Measurements from ENCODE around the gene SLC5A8.

The SLC5A8 gene, protein sequence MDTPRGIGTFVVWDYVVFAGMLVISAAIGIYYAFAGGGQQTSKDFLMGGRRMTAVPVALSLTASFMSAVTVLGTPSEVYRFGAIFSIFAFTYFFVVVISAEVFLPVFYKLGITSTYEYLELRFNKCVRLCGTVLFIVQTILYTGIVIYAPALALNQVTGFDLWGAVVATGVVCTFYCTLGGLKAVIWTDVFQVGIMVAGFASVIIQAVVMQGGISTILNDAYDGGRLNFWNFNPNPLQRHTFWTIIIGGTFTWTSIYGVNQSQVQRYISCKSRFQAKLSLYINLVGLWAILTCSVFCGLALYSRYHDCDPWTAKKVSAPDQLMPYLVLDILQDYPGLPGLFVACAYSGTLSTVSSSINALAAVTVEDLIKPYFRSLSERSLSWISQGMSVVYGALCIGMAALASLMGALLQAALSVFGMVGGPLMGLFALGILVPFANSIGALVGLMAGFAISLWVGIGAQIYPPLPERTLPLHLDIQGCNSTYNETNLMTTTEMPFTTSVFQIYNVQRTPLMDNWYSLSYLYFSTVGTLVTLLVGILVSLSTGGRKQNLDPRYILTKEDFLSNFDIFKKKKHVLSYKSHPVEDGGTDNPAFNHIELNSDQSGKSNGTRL

DNA sequence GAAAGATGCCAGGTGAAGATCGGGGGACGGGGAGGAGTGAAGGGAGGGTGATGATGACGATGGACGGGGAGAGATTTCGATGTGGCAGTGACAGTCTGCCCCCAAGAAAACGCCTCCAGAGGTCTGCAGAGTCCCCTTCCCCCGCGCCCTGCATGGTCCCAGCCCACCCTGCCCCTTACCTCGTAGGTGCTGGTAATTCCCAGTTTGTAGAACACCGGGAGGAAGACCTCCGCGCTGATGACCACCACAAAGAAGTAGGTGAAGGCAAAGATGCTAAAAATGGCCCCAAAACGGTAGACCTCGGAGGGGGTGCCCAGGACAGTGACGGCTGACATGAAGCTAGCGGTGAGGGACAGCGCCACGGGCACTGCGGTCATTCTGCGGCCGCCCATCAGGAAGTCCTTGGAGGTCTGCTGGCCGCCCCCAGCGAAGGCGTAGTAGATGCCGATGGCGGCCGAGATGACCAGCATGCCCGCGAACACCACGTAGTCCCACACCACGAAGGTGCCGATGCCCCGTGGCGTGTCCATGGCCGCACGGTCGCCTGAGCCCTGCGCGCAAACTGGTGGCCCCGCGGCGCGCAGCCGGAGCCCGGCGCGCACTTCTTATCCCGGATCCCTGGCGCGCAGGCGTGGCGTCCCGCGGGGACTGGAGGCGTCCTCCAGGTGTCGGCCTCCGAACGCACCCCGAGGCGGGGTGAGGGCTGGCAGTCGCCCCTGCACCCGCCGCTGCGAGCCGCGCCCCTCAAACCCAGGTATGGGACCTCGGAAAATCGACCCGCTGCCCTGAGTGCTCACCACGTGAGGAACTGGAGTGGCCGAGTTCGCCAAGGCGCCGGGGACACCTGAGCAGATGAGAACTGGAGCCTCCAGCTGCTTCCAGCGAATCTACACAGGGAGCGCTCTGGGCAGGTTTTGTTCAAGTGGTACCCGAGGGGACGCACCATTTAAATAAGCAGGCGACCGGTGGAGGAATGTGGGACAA lies at the start of gene SLC5A8:
Gene SLC5A8 (minus strand): TSS at position 920 of the 984 bp plus-strand sequence. CDS start 390 bp downstream, at position 530.
- TF ChIP-seq CTCF (conservative IDR thresholded peaks at IDR 0.05; ENCODE audit: low read depth), result no peak
- no peak for DNase-seq (ENCODE audit: low spot score)

GRCh38 chr12:101257357-101257756 lies 47.3 kb upstream of the SLC5A8 start:
- H3K27ac ChIP-seq, result no peak overlapping the region
- CTCF ChIA-PET, result no interaction called here
- no peak for DNase-seq (ENCODE audit: low spot score)
- no peak for TF ChIP-seq CTCF (conservative IDR thresholded peaks at IDR 0.05; ENCODE audit: low read depth)
- POLR2A ChIA-PET (ENCODE audit: low non-redundant PET), result no interaction called here

More for the DNA sequence above, at the start of gene SLC5A8:
- ChIA-PET POLR2A (ENCODE audit: low non-redundant PET) (no interaction called here), CTCF (interaction anchor here (0.6 kb wide), 1 partner anchor 8 kb away, joined by 3 read pairs; no protein-coding TSS in a partner anchor)
- no peak within 1 kb of the TSS for H3K27ac ChIP-seq

DNA sequence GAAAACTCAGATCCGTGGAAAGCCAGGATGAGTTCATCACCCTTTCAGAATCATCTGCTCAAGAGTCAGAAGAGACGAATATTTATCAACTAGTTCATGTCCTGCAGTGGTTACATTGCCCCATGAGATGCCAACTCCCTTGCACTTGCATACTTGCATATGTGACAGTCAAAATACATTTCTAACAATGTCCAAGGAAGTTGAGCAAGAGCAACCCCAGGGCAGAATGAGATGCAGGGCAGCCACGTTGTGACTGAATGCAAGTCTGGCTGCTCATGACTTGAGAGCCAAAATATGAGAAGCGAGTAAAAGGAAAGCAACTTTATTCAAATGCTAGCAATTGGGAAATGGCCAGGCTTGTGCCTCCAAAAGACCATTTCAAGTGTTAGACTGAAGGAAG lies 46.2 kb upstream of the SLC5A8 start:
- TF ChIP-seq CTCF (conservative IDR thresholded peaks at IDR 0.05; ENCODE audit: low read depth), result no peak
- DNase-seq (ENCODE audit: low spot score), result no peak
- ChIA-PET CTCF (no interaction called here), POLR2A (ENCODE audit: low non-redundant PET) (no interaction called here)
- no peak overlapping the region for H3K27ac ChIP-seq

- no peak for TF ChIP-seq CTCF (conservative IDR thresholded peaks at IDR 0.05; ENCODE audit: low read depth)
- CTCF ChIA-PET, result interaction anchor here (0.7 kb wide), 1 partner anchor 281 kb away, joined by 3 read pairs; no protein-coding TSS in a partner anchor
- POLR2A ChIA-PET (ENCODE audit: low non-redundant PET), result no interaction called here
- DNase-seq (ENCODE audit: low spot score), result no peak
- no peak overlapping the region for H3K27ac ChIP-seq
These were observed 33.6 kb upstream of the SLC5A8 start for GRCh38 chr12:101243616-101244015.

GRCh38 chr12:101243074-101243473 lies 33.0 kb upstream of the SLC5A8 start:
- ChIA-PET POLR2A (ENCODE audit: low non-redundant PET) (no interaction called here), CTCF (no interaction called here)
- DNase-seq (ENCODE audit: low spot score), result no peak
- no peak for TF ChIP-seq CTCF (conservative IDR thresholded peaks at IDR 0.05; ENCODE audit: low read depth)
- no peak overlapping the region for H3K27ac ChIP-seq

DNA sequence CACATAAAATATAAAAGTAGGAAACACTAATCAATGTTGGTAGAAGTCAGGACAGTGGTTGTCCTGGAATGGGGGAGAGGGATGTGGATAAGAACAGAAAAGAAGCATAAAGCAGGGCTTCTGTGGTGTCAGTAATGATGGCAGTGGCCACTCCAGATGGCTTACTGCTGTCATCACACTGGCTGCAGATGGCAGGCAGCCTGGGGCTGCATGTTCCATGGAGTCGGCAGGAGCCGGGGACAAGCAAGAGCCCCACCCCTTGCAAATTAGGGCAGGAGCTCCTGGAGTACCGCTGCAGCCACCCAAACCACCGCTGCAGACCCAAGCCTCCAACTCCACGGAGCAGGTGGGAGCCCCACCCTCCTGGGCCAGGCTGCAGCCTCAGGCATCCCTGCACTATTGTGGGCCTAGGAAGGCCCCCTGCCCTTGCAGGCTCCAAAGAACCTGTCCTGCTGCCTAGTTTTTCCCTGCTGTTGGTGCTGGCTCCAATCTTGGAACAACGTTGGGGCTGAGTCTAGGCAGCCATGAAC lies 28.8 kb upstream of the SLC5A8 start:
- no peak overlapping the region for H3K27ac ChIP-seq
- ChIA-PET POLR2A (ENCODE audit: low non-redundant PET) (no interaction called here), CTCF (no interaction called here)
- TF ChIP-seq CTCF (conservative IDR thresholded peaks at IDR 0.05; ENCODE audit: low read depth), result no peak
- DNase-seq (ENCODE audit: low spot score), result no peak
